Activated naive CD8-positive, alpha-beta T cell treated with anti-CD3 and anti-CD28 coated beads for 36 hours (primary cell): ENCODE measurements around the gene ABHD17A. TPM values are rescaled to one million over a fixed set of nuclear protein-coding genes. Genes with fewer than 3 reads are reported as not detected.
A peak's percentile ranks its signal among the peaks of the same experiment; 100 is the strongest.
"Not testable (repeated sequence)": the region's sequence is repeated elsewhere in the genome, so short reads cannot be mapped to it uniquely, and the experiment has no call there.

Source experiments
- DNase-seq: peaks from one replicate; pipeline ENCODE4 v3.0.0; 2021
- H3K27ac Mint-ChIP-seq: one replicate; pipeline ENCODE4 v1.8.0; 2022; ENCODE audit warnings: mild to moderate bottlenecking, moderate library complexity, mixed read lengths
- H3K27me3 Mint-ChIP-seq: one replicate; pipeline ENCODE4 v1.8.0; 2022; ENCODE audit warnings: mild to moderate bottlenecking, mixed read lengths
- H3K36me3 Mint-ChIP-seq: one replicate; pipeline ENCODE4 v1.8.0; 2021; ENCODE audit warnings: mild to moderate bottlenecking, mixed read lengths
- H3K4me1 Mint-ChIP-seq: one replicate; pipeline ENCODE4 v1.8.0; 2021; ENCODE audit warnings: mixed read lengths
- H3K4me3 Mint-ChIP-seq: one replicate; pipeline ENCODE4 v1.8.0; 2022; ENCODE audit warnings: mild to moderate bottlenecking, moderate library complexity, mixed read lengths
- H3K9me3 Mint-ChIP-seq: one replicate; pipeline ENCODE4 v1.8.0; 2022; ENCODE audit warnings: mixed read lengths
- total RNA-seq, 2 experiments: library from RNA; stranded (reverse); gene quantifications; one replicate each; pipeline ENCODE4 v1.2.3, GENCODE V29; 2021

The ABHD17A gene
- total RNA-seq, 2 experiments from 2014 or later: 98.7 to 106 TPM

- DNase-seq: not testable (repeated sequence)
Observed at GRCh38 chr19:1879982-1880381, 5.3 kb downstream of the ABHD17A start.

GRCh38 chr19:1878583-1878982 lies 6.7 kb downstream of the ABHD17A start:
- Mint-ChIP-seq H3K4me1 (peaks cover 30% of the 10 kb centered on the region), H3K36me3 (peaks cover 30% of the 10 kb centered on the region)
- not testable (repeated sequence) for H3K9me3 Mint-ChIP-seq, H3K27ac Mint-ChIP-seq, DNase-seq, H3K27me3 Mint-ChIP-seq, H3K4me3 Mint-ChIP-seq

More at GRCh38 chr19:1879982-1880381, 5.3 kb downstream of the ABHD17A start:
- Mint-ChIP-seq H3K4me1 (peaks cover 25% of the 10 kb centered on the region), H3K36me3 (peaks cover 28% of the 10 kb centered on the region), H3K4me3 (peak overlapping the region; percentile 29)
- not testable (repeated sequence) for H3K27ac Mint-ChIP-seq, H3K27me3 Mint-ChIP-seq, H3K9me3 Mint-ChIP-seq

- Mint-ChIP-seq H3K4me1 (peaks cover 19% of the 10 kb centered on the region), H3K36me3 (peaks cover 20% of the 10 kb centered on the region)
- DNase-seq, H3K27ac Mint-ChIP-seq, H3K4me3 Mint-ChIP-seq, H3K9me3 Mint-ChIP-seq, H3K27me3 Mint-ChIP-seq: not testable (repeated sequence)
Observed at GRCh38 chr19:1877280-1877660, 8.0 kb downstream of the ABHD17A start.

- Mint-ChIP-seq H3K4me3 (peak overlapping the region; percentile 100), H3K27ac (peak overlapping the region; percentile 99), H3K36me3 (peaks cover 19% of the 10 kb centered on the region), H3K4me1 (peaks cover 19% of the 10 kb centered on the region)
- not testable (repeated sequence) for H3K27me3 Mint-ChIP-seq, H3K9me3 Mint-ChIP-seq, DNase-seq
Observed at GRCh38 chr19:1876496-1877279, 8.6 kb downstream of the ABHD17A start.

- Mint-ChIP-seq H3K9me3 (no peaks in the 10 kb centered on the region), H3K36me3 (peaks cover 19% of the 10 kb centered on the region), H3K4me1 (peaks cover 19% of the 10 kb centered on the region), H3K27ac (peak overlapping the region; percentile 99), H3K4me3 (peak overlapping the region; percentile 100), H3K27me3 (peaks cover 6% of the 10 kb centered on the region)
- DNase-seq: peak; percentile 92
Observed at GRCh38 chr19:1875646-1876495, 9.4 kb downstream of the ABHD17A start.

DNA sequence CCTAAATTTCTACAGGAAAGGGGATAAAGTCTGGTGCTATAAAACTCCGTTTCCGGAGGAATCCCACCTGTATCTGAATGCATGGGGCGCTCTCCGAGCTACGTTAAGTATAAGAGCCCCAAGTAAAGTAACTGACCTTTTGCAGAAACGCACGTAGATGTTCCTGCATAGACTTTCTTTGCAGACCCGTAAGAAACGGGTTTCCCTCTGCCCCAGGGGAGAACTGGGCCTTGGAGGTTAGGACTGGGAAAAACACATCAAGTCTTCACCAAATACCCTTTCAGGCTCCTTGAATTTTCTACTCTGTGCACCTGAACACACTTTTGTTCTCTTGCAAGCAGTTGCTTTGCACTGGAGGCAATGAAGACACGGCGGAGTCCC lies 10.0 kb downstream of the ABHD17A start:
- peaks cover 20% of the 10 kb centered on the region for H3K36me3 Mint-ChIP-seq
- peak overlapping the region; percentile 100 for H3K4me3 Mint-ChIP-seq
- H3K27me3 Mint-ChIP-seq, DNase-seq, H3K9me3 Mint-ChIP-seq: not testable (repeated sequence)
- peaks cover 16% of the 10 kb centered on the region for H3K4me1 Mint-ChIP-seq
- H3K27ac Mint-ChIP-seq: peak overlapping the region; percentile 99

DNA sequence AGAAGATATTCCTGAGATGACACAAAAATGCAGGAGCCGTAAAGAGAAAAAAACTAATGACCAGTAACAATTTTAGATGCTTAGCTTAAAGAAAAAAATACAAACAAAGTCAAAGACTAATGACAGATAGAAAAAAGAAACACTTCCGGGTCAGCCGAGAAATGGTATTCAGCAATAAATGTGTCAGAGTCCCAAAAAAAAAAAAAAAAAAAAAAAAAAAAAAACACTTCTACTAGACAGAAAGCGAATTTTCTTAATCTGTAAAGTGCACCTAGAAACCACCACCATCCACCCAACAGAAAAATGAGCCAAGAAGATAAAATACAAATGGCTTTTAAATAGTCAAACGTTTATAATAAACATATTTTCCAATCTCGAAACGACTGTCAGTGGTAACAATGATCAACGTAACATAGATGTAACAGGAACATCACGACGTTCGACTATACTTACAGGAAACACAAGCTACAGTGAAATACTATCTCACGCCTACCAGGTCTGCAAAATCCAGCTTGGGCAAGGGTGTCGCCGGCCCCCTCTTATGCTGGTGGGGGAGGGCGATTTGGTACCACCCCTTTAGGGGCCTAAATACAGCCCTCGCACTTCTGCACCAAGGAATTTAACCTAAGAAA lies 10.6 kb downstream of the ABHD17A start:
- peaks cover 20% of the 10 kb centered on the region for H3K36me3 Mint-ChIP-seq
- peaks cover 6% of the 10 kb centered on the region for H3K27me3 Mint-ChIP-seq
- peak overlapping the region; percentile 99 for H3K27ac Mint-ChIP-seq
- H3K4me3 Mint-ChIP-seq: peak overlapping the region; percentile 100
- DNase-seq: no peak
- no peaks in the 10 kb centered on the region for H3K9me3 Mint-ChIP-seq
- H3K4me1 Mint-ChIP-seq: peaks cover 18% of the 10 kb centered on the region

- H3K9me3 Mint-ChIP-seq: no peaks in the 10 kb centered on the region
- peaks cover 22% of the 10 kb centered on the region for H3K36me3 Mint-ChIP-seq
- H3K4me3 Mint-ChIP-seq: peak overlapping the region; percentile 100
- no peak for DNase-seq
- peak overlapping the region; percentile 99 for H3K27ac Mint-ChIP-seq
- peaks cover 23% of the 10 kb centered on the region for H3K4me1 Mint-ChIP-seq
- H3K27me3 Mint-ChIP-seq: peaks cover 6% of the 10 kb centered on the region
Observed at GRCh38 chr19:1873524-1874473, 11.5 kb downstream of the ABHD17A start.

- Mint-ChIP-seq H3K27me3 (peaks cover 6% of the 10 kb centered on the region), H3K4me3 (no peak overlapping the region), H3K36me3 (peaks cover 22% of the 10 kb centered on the region), H3K4me1 (peaks cover 26% of the 10 kb centered on the region), H3K9me3 (no peaks in the 10 kb centered on the region), H3K27ac (no peak overlapping the region)
- DNase-seq: no peak
Observed at GRCh38 chr19:1872807-1873523, 12.3 kb downstream of the ABHD17A start.

DNA sequence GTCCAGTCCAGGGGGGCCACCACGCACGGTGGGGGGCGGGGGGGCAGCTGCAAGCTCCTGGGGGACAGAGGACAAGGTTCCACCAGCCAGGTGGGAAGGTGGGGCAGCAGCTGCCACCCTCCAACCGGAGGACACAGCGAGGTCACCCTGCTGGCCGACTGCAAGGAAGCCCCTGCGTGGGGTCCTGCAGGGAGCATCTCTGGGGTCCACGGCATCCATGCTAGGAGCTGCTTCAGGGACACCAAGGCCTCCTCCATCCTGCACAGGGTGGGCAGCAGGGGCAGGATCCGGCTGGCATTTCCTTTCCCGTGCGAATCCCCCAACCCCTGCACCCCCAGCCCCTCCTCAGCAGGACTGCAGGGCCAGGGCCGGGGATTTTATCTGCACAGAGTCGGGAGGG lies 13.7 kb downstream of the ABHD17A start:
- peaks cover 27% of the 10 kb centered on the region for H3K36me3 Mint-ChIP-seq
- no peak for DNase-seq
- H3K27me3 Mint-ChIP-seq: peaks cover 6% of the 10 kb centered on the region
- no peak overlapping the region for H3K4me3 Mint-ChIP-seq
- H3K9me3 Mint-ChIP-seq: no peaks in the 10 kb centered on the region
- H3K4me1 Mint-ChIP-seq: peaks cover 29% of the 10 kb centered on the region
- no peak overlapping the region for H3K27ac Mint-ChIP-seq

GRCh38 chr19:1871140-1871597 lies 14.1 kb downstream of the ABHD17A start:
- peaks cover 26% of the 10 kb centered on the region for H3K4me1 Mint-ChIP-seq
- no peaks in the 10 kb centered on the region for H3K9me3 Mint-ChIP-seq
- DNase-seq: no peak
- peaks cover 27% of the 10 kb centered on the region for H3K36me3 Mint-ChIP-seq
- H3K27me3 Mint-ChIP-seq: peaks cover 3% of the 10 kb centered on the region
- H3K4me3 Mint-ChIP-seq: no peak overlapping the region
- H3K27ac Mint-ChIP-seq: no peak overlapping the region

GRCh38 chr19:1868971-1869370 lies 16.3 kb downstream of the ABHD17A start:
- no peak for DNase-seq
- H3K9me3 Mint-ChIP-seq: no peaks in the 10 kb centered on the region
- H3K27me3 Mint-ChIP-seq: no peaks in the 10 kb centered on the region
- H3K4me3 Mint-ChIP-seq: no peak overlapping the region
- H3K27ac Mint-ChIP-seq: no peak overlapping the region
- peaks cover 11% of the 10 kb centered on the region for H3K36me3 Mint-ChIP-seq
- H3K4me1 Mint-ChIP-seq: peaks cover 18% of the 10 kb centered on the region

DNA sequence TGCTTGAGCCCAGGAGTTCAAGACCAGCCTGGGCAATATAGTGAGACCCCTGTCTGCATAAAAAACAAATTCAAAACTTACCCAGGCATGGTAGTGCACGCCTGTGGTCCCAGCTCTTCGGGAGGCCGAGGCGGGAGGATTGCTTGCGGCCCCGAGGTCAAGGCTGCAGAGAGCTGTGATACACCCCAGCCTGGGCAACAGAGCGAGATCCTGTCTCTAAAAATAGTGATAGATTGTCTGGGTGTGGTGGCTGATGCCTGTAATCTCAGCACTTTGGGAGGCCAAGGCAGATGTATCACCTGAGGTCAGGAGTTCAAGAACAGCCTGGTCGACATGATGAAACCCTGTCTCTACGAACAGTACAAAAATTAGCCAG lies 18.0 kb downstream of the ABHD17A start:
- H3K27me3 Mint-ChIP-seq: no peaks in the 10 kb centered on the region
- no peak overlapping the region for H3K4me3 Mint-ChIP-seq
- H3K4me1 Mint-ChIP-seq: peaks cover 13% of the 10 kb centered on the region
- peak overlapping the region; percentile 8 for H3K27ac Mint-ChIP-seq
- H3K9me3 Mint-ChIP-seq: no peaks in the 10 kb centered on the region
- DNase-seq: no peak
- H3K36me3 Mint-ChIP-seq: peaks cover 11% of the 10 kb centered on the region
